KOPT-K1 (cell line): ENCODE results near the gene TALDO1.
"Not testable (repeated sequence)": the region's sequence is repeated elsewhere in the genome, so short reads cannot be mapped to it uniquely, and the experiment has no call there.

ENCODE experiments used
- H3K27ac ChIP-seq: fragments of 200-600 bp; sonication (generic); 2 replicates; pipeline ENCODE4 v1.5.1; 2016; ENCODE audit warnings: antibody characterized with exemption, mild to moderate bottlenecking, low read depth, low read length; ENCODE audit not compliant: poor library complexity, severe bottlenecking
- H3K36me3 ChIP-seq: fragments of 200-600 bp; sonication (generic); 2 replicates; pipeline ENCODE4 v1.5.1; 2017; ENCODE audit warnings: antibody characterized with exemption, mild to moderate bottlenecking, low read length, moderate library complexity; ENCODE audit not compliant: insufficient read depth
- H3K9me3 ChIP-seq: fragments of 200-600 bp; sonication (generic); 2 replicates; pipeline ENCODE4 v1.5.1; 2017; ENCODE audit warnings: antibody characterized with exemption, low read length, mild to moderate bottlenecking; ENCODE audit not compliant: insufficient read depth, poor library complexity, severe bottlenecking

TALDO1 gene

DNA sequence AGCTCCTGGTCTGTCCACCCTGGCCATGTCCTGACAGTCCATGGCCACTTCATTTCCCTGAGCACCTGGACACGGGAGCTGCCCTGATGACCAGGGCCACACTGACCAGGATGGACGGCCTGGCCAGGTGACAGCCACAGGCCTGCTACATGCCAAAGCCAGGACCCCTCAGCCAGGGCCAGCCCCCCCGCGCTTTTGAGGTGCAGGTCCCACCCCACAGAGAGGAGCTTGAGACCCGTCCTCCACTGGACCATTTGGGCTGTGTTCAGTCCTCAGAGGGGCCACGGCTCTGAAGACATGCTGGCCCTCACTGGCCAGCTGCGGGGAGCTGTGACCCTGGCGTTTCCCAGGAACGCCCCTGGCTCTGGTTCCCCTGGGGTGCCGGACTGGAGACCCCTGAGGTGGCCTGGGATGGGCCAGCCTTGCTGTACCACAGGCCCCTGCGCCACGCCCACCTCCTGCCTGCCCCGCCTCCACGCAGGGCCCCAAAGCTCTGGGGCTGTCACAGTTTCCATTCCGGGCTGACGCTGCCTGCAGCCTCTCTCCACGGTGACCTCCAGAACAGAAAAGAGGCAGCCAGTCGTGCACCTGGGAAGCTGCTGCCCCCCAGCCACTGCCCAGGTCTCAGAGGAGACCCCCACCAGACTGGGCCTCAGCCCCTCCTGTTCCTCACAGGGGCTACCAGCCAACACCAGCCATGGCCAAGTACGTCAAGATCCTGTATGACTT lies 23.1 kb upstream of the TALDO1 start:
- H3K36me3 ChIP-seq = no peaks in the 10 kb centered on the region
- H3K27ac ChIP-seq = no peak overlapping the region
- H3K9me3 ChIP-seq = no peaks in the 10 kb centered on the region

DNA sequence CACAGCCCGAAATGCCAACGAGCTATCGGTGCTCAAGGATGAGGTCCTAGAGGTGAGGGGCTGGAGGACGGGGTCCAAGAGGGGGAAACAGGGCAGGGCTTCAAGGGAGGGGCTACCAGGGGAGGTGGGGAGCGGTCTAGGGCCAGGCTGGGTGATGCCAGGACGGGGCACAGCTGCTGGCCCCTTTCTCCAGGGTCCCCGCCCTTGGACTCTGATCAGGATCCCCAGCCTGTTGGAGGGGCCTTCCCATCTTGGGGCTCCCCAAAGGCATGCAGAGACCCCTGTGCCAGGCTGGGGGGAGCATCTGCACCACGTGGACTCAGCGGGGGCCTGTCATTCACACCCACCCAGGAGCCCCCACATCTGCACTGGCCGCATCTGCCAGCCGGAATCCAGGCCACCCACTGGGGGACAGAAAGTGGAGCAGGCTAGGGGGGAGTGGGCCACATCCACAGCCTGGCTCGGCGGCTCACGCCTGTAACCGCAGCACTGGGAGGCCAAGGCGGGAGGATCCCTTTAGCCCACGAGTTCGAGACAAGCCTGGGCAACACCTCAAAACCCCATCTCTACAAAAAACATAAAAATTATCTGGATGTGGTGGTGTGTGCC lies 22.4 kb upstream of the TALDO1 start:
- Histone ChIP-seq H3K36me3 (no peaks in the 10 kb centered on the region), H3K9me3 (no peaks in the 10 kb centered on the region), H3K27ac (no peak overlapping the region)

DNA sequence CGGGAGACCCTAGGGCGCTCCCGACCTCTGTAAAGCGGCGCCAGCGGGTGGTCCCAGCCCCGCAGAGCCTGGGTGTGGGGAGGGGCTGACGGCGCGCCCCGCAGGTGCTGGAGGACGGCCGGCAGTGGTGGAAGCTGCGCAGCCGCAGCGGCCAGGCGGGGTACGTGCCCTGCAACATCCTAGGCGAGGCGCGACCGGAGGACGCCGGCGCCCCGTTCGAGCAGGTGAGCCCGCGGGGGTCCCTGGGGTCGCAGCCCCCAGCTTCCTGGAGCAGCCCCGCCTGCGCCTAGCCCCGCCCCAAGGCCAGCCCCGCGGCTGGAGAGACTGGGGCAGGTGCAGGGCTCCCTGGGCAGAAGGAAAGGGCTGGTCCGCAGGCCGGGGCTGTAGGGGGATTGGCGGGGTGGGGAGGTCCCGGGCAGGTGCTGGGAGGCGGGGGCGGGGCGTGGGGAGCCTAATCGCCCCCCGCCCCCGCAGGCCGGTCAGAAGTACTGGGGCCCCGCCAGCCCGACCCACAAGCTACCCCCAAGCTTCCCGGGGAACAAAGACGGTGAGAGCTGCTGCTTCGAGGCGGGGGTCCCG lies 21.6 kb upstream of the TALDO1 start:
- no peaks in the 10 kb centered on the region for H3K9me3 ChIP-seq
- H3K36me3 ChIP-seq = no peaks in the 10 kb centered on the region
- no peak overlapping the region for H3K27ac ChIP-seq

DNA sequence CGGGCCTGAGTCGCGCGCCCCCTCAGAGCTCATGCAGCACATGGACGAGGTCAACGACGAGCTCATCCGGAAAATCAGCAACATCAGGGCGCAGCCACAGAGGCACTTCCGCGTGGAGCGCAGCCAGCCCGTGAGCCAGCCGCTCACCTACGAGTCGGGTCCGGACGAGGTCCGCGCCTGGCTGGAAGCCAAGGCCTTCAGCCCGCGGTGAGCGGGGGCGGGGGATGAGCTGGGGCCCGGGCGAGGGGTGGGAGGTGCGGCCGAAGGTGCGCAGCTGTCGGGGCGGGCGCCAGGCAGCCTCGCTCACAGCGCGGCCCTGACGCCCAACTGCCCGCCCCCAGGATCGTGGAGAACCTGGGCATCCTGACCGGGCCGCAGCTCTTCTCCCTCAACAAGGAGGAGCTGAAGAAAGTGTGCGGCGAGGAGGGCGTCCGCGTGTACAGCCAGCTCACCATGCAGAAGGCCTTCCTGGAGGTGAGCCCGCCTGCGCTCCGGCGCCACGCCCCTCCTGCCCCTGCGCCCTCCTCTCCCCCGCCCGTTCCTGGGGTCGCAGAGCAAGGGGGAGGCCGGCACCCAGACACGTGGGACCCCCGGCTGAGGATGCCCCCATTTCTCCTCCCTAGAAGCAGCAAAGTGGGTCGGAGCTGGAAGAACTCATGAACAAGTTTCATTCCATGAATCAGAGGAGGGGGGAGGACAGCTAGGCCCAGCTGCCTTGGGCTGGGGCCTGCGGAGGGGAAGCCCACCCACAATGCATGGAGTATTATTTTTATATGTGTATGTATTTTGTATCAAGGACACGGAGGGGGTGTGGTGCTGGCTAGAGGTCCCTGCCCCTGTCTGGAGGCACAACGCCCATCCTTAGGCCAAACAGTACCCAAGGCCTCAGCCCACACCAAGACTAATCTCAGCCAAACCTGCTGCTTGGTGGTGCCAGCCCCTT lies 20.7 kb upstream of the TALDO1 start:
- H3K27ac ChIP-seq = no peak overlapping the region
- no peaks in the 10 kb centered on the region for H3K9me3 ChIP-seq
- H3K36me3 ChIP-seq = no peaks in the 10 kb centered on the region

DNA sequence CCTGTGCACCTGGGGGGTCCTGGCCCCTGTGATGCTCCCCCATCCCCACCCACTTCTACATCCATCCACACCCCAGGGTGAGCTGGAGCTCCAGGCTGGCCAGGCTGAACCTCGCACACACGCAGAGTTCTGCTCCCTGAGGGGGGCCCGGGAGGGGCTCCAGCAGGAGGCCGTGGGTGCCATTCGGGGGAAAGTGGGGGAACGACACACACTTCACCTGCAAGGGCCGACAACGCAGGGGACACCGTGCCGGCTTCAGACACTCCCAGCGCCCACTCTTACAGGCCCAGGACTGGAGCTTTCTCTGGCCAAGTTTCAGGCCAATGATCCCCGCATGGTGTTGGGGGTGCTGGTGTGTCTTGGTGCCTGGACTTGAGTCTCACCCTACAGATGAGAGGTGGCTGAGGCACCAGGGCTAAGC lies 20.0 kb upstream of the TALDO1 start:
- no peaks in the 10 kb centered on the region for H3K36me3 ChIP-seq
- H3K27ac ChIP-seq = no peak overlapping the region
- no peaks in the 10 kb centered on the region for H3K9me3 ChIP-seq

DNA sequence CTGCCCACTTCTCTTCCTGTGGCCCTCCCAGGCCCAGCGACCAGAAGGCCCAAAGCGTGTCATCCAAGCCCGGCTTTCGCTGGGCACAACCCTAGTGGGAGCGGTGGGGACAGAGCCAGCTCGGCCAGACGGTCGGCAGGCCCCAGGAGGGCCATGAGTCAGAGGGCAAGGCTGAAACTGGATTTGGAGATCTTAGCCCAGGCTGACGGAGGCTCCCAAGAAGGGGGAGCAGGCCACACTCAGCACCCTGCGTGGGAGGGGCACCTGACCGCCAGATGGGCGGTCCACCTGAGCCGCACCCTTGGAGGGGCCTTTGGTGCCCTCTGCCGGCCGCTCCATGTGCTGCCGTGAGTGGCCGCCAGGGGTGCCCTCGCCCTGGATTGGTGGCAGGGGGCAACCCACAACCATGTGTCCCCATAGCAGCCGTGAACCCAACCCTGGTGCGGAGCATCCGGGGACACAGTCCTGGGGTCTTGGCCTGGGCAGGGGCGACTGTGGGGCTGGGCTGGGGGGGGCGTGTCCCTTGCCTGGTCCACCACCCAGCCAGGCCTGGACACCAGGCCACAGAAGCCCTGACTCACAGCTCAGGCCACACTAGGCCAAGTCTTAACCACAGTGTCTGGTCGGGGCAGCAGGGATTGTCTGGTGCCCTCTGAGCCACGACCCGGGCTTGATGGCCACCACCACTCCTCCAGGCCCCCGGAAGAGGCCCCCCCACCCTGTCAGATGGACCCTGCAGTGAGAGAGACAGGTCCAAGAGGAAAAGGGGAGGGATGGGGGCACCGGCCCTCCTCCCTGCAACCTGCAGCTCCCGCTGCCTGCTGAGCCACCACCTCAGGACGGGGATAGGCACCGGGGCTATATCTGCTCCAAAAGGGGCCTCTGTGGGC lies 19.2 kb upstream of the TALDO1 start:
- no peak overlapping the region for H3K27ac ChIP-seq
- H3K36me3 ChIP-seq = no peaks in the 10 kb centered on the region
- no peaks in the 10 kb centered on the region for H3K9me3 ChIP-seq

DNA sequence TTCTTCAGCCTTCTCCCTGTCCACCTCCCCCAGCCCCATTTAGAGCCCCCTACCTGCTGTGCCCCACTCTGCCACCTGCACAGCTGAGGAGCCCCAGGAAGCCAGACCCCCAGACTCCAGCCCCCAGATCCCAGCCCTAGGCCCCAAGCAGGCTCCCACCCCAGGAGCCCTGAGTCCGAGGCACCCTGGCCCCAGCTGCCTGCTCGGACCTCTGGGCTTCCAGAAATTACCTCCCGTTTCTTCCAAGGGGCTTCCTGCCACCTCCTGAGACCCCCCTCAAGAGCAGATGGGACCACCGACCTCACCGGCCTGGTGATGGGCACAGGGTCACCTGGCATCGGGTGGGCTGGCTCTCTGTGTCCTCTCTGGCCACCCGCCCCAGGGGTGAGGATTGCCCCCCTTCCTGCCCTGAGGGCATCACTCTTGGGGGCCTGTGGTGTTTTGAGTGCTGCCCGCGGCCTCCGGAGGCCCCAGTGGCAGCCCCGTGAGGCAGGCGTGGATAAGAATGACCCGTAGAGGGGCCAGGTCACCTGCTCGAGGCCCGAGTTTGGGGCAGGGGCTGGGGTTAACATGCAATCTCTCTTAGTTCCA lies 18.3 kb upstream of the TALDO1 start:
- no peaks in the 10 kb centered on the region for H3K36me3 ChIP-seq
- H3K9me3 ChIP-seq = no peaks in the 10 kb centered on the region
- H3K27ac ChIP-seq = no peak overlapping the region

DNA sequence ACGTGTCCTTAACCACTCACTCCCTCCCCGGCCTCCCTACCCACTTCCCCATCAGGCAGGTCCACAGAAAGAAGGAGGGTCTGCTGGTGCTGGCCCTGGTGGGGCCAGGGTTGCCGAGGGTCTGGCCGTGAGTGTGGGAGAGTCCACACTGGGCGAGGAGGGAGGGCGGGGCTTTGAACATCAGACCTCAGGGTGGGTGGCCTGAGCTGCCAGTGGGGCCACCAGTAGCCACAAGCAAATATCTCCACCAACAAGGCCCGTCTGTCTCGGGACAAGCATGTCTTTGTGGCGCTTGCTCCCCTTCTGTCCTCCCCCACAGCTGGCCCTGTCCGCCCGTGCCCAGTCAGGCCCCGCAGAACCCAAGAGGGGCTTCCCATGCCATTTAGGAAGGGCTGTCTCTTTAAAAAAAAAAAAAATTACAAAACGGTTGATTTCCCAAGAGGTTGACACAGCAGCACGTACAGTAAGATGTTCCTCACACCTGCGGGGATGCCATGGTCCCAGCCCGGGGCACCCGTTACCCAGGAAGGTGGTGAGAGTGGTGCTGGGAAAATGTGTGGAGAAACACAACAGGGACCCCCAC lies 17.7 kb upstream of the TALDO1 start:
- H3K27ac ChIP-seq = no peak overlapping the region
- H3K9me3 ChIP-seq = no peaks in the 10 kb centered on the region
- H3K36me3 ChIP-seq = no peaks in the 10 kb centered on the region

DNA sequence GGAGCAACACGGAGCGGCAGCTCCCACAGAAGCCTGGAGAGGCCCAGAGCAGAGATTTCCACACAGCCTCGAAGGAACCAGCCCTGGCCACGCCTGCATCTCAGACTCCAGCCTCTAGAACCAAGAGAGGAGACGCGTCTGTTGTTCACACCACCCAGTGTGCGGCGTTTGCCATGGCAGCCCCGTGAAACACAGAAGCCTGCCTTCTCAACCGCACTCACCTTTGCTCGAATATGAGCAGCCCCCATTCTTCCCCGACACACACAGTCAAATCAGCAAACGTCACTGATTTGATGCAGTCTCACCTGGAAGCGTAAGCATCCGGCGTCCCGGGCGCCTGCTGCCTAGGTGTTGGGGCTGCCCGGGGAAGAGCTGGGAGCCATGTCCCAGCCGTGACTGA lies 14.2 kb upstream of the TALDO1 start:
- no peaks in the 10 kb centered on the region for H3K36me3 ChIP-seq
- H3K27ac ChIP-seq = no peak overlapping the region
- no peaks in the 10 kb centered on the region for H3K9me3 ChIP-seq

DNA sequence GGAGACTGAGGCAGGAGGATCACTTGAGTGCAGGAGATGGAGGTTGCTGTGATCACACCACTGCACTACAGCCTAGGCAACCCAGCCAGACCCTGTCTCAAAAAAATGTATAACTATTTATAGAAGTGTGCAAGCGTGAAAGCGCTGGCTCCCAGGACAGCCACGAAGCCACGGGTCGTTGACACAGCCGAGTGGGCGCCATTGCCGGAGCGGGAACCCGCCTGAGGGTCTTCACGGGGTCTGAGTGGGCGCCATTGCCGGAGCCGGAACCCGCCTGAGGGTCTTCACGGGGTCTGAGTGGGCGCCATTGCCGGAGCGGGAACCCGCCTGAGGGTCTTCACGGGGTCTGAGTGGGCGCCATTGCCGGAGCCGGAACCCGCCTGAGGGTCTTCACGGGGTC lies 12.7 kb upstream of the TALDO1 start:
- not testable (repeated sequence) for H3K9me3 ChIP-seq

DNA sequence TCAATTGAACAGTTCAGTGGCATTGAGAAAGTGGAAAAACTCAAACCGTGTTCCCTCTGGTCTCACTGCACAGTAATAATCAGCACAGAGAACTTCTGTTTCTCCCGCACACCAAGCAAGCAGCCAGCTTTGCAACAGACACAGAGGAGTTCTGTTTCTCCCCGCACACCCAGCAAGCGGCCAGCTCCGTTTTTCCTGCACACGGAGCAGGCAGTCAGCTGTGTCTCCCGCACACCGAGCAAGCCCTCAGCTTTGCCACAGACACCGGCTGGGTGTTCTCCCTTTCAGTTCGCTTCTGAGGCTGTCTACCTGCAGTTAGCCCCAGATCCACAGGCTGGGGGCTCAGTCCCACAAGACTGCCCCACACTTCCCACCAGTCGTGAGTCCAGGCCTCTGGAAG lies 9.9 kb upstream of the TALDO1 start:
- H3K9me3 ChIP-seq = no peaks in the 10 kb centered on the region
- H3K27ac ChIP-seq = no peak overlapping the region
- no peaks in the 10 kb centered on the region for H3K36me3 ChIP-seq

More for the DNA sequence above, 12.7 kb upstream of the TALDO1 start:
- H3K36me3 ChIP-seq, H3K27ac ChIP-seq: not testable (repeated sequence)

DNA sequence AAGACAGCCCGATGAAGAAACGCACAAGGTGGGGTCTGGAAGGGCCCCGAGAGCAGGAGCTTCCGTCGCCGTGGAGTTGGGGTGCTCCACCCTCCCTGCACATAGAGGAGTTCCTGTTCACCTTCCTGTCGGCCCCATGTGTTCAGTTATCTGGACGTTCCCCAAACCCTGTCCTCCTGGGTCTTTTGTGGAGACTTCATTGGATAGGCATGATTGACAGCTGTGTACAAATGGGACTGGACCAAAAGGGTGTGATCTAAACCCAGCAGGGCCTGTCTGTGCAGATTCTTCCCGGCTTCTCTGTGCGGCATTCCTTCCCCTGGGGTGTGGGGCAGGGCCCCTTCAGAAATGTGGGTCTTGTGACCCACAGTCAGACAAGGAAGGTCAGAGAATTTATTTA lies 9.4 kb upstream of the TALDO1 start:
- H3K9me3 ChIP-seq, H3K36me3 ChIP-seq, H3K27ac ChIP-seq: not testable (repeated sequence)

DNA sequence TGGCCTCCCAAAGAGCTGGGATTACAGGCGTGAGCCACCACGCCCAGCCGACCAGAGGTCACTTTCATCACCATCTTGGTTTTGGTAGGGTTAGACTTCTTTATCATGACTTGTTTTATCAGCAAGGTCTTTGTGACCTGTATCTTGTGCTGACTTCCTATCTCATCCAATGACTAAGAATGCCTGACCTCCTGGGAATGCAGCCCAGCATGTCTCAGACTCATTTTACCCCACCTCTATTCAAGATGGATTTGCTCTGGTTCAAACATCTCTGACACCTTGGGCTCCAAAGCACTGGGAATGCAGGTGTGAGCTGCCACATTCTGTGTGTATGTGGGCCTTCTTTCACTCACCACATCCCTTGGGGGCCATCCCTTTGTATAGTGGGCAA lies 5.1 kb upstream of the TALDO1 start:
- Histone ChIP-seq H3K9me3 (no peaks in the 10 kb centered on the region), H3K27ac (no peak overlapping the region), H3K36me3 (no peaks in the 10 kb centered on the region)
